ENCODE results near the gene NOTO. TPM values are rescaled to one million over a fixed set of nuclear protein-coding genes. Genes with fewer than 3 reads are reported as not detected.
A peak's percentile ranks its signal among the peaks of the same experiment; 100 is the strongest.
"Not testable (repeated sequence)": the region's sequence is repeated elsewhere in the genome, so short reads cannot be mapped to it uniquely, and the experiment has no call there.

Gene NOTO
- total RNA-seq (not detected in 2 replicates), polyA plus RNA-seq (not detected in 2 replicates)

GRCh38 chr2:73202156-73203054, at the start of gene NOTO:
TSS of gene NOTO (plus strand) at chr2:73202574. CDS start at chr2:73202667, 93 bp downstream.
- Histone ChIP-seq H3K4me1 (ENCODE audit: low read depth) (no peaks in the 10 kb centered on the region), H3K9me3 (ENCODE audit: low read depth) (no peaks in the 10 kb centered on the region), H3K36me3 (no peaks in the 10 kb centered on the region), H3K27me3 (peaks cover 95% of the 10 kb centered on the region), H3K27ac (no peak within 1 kb of the TSS), H3K4me3 (no peak within 1 kb of the TSS)
- TF ChIP-seq CTCF (IDR thresholded peaks at IDR 0.05; ENCODE audit: low read depth, low read length) = no peak
- DNase-seq (ENCODE audit: low read depth in 1 of 2, low spot score in 1 of 2) = peak; percentile 25 to 28

GRCh38 chr2:73156539-73157124, 45.7 kb upstream of the NOTO start:
- Histone ChIP-seq H3K4me3 (no peak overlapping the region), H3K9me3 (ENCODE audit: low read depth) (no peaks in the 10 kb centered on the region), H3K36me3 (no peaks in the 10 kb centered on the region), H3K27me3 (peaks cover 68% of the 10 kb centered on the region), H3K27ac (no peak overlapping the region), H3K4me1 (ENCODE audit: low read depth) (no peaks in the 10 kb centered on the region)
- DNase-seq (ENCODE audit: low read depth in 1 of 2, low spot score in 1 of 2) = peak; percentile 73 to 79
- peak; percentile 90 for TF ChIP-seq CTCF (IDR thresholded peaks at IDR 0.05; ENCODE audit: low read depth, low read length)

GRCh38 chr2:73162856-73163391, 39.5 kb upstream of the NOTO start:
- Histone ChIP-seq H3K9me3 (ENCODE audit: low read depth) (no peaks in the 10 kb centered on the region), H3K4me3 (no peak overlapping the region), H3K27me3 (peaks cover 49% of the 10 kb centered on the region), H3K4me1 (ENCODE audit: low read depth) (no peaks in the 10 kb centered on the region), H3K36me3 (no peaks in the 10 kb centered on the region), H3K27ac (no peak overlapping the region)
- no peak for TF ChIP-seq CTCF (IDR thresholded peaks at IDR 0.05; ENCODE audit: low read depth, low read length)
- DNase-seq (ENCODE audit: low read depth in 1 of 2, low spot score in 1 of 2) = no peak

GRCh38 chr2:73163483-73164367, 38.6 kb upstream of the NOTO start:
- H3K9me3 ChIP-seq (ENCODE audit: low read depth) = no peaks in the 10 kb centered on the region
- H3K4me1 ChIP-seq (ENCODE audit: low read depth) = no peaks in the 10 kb centered on the region
- no peak overlapping the region for H3K27ac ChIP-seq
- peaks cover 41% of the 10 kb centered on the region for H3K27me3 ChIP-seq
- H3K36me3 ChIP-seq = no peaks in the 10 kb centered on the region
- DNase-seq (ENCODE audit: low read depth in 1 of 2, low spot score in 1 of 2) = peak; percentile 77 to 83
- peak; percentile 84 for TF ChIP-seq CTCF (IDR thresholded peaks at IDR 0.05; ENCODE audit: low read depth, low read length)
- no peak overlapping the region for H3K4me3 ChIP-seq

GRCh38 chr2:73165978-73166377, 36.4 kb upstream of the NOTO start:
- H3K27ac ChIP-seq; DNase-seq (ENCODE audit: low read depth in 1 of 2, low spot score in 1 of 2); H3K4me3 ChIP-seq; H3K9me3 ChIP-seq (ENCODE audit: low read depth); H3K36me3 ChIP-seq; H3K4me1 ChIP-seq (ENCODE audit: low read depth): not testable (repeated sequence)
- H3K27me3 ChIP-seq = peaks cover 27% of the 10 kb centered on the region

- H3K27me3 ChIP-seq = peaks cover 26% of the 10 kb centered on the region
- H3K9me3 ChIP-seq (ENCODE audit: low read depth); H3K4me3 ChIP-seq; DNase-seq (ENCODE audit: low read depth in 1 of 2, low spot score in 1 of 2); H3K36me3 ChIP-seq; H3K27ac ChIP-seq; H3K4me1 ChIP-seq (ENCODE audit: low read depth): not testable (repeated sequence)
Measured at GRCh38 chr2:73166813-73167212, 35.6 kb upstream of the NOTO start.

- not testable (repeated sequence) for H3K9me3 ChIP-seq (ENCODE audit: low read depth); H3K4me1 ChIP-seq (ENCODE audit: low read depth); H3K4me3 ChIP-seq; H3K27ac ChIP-seq; H3K36me3 ChIP-seq; DNase-seq (ENCODE audit: low read depth in 1 of 2, low spot score in 1 of 2)
- peaks cover 32% of the 10 kb centered on the region for H3K27me3 ChIP-seq
Measured at GRCh38 chr2:73168348-73168747, 34.0 kb upstream of the NOTO start.

GRCh38 chr2:73170341-73170740, 32.0 kb upstream of the NOTO start:
- peaks cover 48% of the 10 kb centered on the region for H3K27me3 ChIP-seq
- H3K36me3 ChIP-seq; H3K27ac ChIP-seq; H3K4me3 ChIP-seq; H3K4me1 ChIP-seq (ENCODE audit: low read depth); H3K9me3 ChIP-seq (ENCODE audit: low read depth); DNase-seq (ENCODE audit: low read depth in 1 of 2, low spot score in 1 of 2): not testable (repeated sequence)
